GM15510 (cell line): ENCODE measurements around the gene ASPSCR1.

ENCODE experiments used
- POLR2A ChIP-seq: IDR thresholded peaks from 3 replicates; pipeline ENCODE4 v1.6.1; 2011; ENCODE audit warnings: borderline replicate concordance; ENCODE audit not compliant: insufficient read length; ENCODE audit errors: extremely low read depth

The ASPSCR1 gene, protein sequence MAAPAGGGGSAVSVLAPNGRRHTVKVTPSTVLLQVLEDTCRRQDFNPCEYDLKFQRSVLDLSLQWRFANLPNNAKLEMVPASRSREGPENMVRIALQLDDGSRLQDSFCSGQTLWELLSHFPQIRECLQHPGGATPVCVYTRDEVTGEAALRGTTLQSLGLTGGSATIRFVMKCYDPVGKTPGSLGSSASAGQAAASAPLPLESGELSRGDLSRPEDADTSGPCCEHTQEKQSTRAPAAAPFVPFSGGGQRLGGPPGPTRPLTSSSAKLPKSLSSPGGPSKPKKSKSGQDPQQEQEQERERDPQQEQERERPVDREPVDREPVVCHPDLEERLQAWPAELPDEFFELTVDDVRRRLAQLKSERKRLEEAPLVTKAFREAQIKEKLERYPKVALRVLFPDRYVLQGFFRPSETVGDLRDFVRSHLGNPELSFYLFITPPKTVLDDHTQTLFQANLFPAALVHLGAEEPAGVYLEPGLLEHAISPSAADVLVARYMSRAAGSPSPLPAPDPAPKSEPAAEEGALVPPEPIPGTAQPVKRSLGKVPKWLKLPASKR

DNA sequence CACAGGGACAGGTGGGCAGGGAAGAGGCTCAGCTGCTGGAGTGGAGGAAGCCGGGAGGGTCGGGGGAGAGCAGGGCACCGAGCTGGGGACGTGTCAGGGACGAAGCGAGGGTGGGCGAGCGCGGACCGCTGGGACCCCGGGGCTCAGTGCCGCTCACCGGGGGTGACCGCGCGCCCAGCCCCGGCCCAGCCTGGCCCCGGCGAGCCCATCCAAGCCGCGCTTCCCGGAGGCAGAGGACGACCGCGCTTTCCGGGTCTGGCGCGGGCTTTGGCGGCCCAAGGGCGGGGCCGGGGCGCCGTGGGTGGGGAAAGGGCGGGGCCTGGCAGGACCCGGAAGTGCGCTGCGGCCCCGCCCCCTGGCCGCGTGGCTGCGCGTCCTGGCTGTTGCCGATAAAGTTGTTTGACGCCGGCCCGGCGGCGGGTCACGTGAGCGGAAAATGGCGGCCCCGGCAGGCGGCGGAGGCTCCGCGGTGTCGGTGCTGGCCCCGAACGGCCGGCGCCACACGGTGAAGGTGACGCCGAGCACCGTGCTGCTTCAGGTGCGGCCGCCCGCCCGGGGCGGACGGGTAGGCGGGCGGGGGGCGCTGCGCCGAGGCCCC lies at the start of gene ASPSCR1:
Gene ASPSCR1 (plus strand): TSS at position 419 of the 598 bp plus-strand sequence. CDS start 18 bp downstream, at position 437.
- TF ChIP-seq POLR2A: peak; percentile 97

DNA sequence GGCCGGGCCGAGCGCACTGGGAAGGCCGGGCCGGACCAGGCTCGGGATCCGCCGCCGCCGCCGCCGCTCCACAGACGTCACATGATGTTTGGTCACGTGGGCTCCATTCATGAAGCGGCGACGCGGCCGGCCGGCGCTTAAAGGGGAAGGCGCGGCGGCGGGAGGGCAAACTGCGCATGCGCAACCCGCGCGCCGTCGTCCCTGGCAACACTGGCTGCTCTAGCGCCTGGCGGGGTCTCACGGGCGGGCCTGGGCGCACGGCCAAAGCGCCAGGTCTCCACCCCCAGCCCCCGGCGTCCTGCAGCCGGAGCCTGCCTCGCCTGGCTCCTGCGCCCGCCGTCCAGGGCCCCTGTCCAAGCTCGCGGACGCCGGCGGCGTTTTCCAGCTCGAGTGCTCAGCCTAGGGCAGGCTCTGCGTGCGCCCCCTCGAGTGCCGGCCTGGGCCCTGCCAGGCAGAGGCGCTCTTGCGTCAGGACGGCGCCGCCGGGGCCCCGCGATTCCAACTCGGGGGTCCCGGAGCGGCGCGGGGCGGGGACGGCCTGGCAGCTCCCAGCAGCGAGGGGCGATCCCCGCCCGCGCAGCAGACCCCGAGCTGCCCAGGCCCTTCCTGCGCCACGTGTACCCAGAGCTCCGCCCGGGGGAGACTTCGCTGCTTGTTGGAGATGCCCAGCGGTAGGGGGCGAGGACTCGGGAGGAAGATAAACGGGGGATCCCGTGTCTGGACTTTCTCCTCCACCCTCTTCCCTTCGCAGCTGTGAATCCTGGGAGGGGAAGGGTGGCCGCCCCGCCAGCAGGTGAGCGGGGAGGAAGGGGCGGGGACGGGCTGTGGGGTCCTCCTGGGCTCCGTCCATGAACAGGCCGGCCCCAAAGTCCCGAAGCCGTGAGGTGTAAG lies 49.5 kb upstream of the ASPSCR1 start, which contains the start of gene MAFG:
Gene MAFG (minus strand): TSS at position 83 of the 891 bp plus-strand sequence. CDS start 4,550 bp downstream, outside the sequence.
- peak; percentile 46 for TF ChIP-seq POLR2A

DNA sequence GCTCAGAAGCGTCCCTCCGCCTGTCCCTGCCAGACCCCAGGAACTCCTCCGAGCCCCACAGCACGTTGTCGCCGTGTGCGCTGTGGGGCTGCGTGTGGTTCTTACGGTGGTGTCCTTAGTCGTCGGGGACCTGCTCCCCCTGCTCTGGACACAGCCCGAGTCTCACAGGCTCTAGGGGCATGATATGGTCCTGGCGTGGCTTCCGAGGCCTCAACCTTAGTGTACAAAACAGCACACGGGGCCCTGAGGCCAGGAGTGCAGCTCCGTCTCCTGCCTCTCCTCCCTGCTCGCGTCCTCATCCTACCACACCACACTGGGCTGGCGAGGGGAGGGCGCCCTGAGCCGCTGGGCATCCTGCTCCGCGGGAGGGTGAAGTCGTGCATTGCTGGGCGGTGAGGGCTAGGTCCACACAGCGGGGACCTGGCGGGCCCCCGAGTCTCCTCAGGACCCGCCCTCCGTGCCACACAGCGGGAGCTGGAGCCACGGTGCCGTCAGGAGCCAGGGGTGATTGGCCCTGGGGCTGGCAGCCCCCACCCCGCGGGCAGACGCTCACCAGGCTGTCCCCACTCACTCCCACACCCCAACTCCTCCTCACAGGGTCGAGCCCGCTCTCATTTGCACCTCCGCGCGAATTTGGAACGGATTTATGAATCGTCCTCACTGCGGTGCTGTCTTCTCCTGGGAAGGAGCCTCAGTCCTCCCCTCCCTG lies 48.7 kb upstream of the ASPSCR1 start:
- TF ChIP-seq POLR2A: no peak

DNA sequence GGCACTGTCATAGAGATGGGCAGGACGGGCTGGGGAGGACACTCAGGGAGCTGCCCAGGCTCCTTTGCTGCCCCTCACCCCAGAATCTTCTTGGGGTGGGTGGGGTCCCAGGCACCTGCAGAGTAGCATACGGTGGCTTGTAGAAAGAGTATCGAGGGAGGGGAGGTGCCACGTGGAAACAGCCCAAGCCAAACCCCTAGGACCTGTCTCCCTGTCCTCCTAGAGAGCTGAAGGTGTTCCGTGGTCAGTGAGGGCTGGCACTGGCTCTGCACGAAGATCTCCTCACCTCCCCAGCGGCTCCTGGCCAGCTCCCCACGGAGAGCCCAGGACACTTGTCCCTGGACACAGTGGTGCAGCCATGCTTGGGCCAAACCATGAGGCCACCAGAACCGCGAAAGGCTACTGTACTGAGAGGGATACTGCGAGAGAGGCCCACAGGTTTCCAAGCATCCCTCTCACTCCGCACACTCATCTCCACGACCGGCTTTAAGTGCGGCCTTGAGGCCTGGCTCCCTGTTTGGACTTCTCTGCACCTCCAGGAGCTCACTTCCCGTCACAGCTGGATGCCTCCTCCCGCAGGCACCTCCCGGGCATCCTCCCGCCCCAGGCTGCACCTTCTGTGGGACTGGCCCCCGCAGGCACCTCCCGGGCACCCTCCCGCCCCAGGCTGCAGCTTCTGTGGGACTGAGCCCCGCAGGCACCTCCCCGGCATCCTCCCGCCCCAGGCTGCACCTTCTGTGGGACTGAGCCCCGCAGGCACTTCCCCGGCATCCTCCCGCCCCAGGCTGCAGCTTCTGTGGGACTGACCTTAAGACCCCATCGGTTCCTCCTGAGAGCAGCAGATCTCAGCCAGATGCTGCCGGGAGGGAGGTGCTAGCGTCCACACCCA lies 47.9 kb upstream of the ASPSCR1 start:
- TF ChIP-seq POLR2A: no peak

DNA sequence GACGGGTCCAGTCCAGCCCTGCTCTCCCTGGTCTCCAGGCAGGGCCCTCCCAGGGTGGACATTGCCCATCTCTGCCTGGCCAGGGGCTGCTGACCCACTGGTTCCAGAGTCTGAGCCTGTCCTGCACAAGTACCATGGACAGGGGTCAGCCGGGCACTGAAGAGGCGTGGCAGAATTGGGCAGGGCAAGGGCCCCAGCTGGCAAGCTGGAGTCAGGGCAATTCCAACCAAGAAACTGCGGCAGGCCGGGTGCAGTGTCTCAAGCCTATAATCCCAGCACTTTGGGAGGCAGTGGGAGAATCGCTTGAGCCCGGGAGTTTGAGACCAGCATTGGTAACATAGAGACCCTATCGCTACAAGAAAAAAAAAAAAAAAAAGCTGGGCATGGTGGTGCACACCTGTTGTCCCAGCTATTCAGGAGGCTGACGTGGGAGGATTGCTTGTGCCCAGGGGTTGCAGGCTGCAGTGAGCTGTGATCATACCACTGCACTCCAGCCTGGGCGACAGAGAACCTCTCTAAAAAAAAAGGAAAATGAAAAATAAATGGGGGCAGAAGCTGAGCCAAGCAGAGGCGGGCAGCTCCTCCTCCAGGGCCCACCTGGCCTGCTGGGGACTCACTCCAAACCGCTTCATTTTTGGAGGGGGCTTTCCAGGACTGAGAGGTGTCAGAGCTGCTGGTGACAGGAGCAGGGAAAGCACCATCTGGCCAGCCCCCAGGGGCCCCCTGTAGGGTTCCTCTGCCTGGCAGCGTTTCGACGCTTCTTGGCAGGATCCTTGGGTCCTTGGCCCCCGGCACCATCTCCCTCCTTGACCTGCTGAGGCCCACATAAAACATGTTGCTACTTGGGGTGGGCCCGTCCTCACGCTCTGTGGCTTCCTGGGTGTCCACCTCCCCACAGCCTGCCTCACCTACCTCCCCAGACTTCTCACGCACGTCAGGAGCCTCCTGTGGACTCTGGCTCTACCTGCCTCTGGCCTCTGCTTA lies 47.0 kb upstream of the ASPSCR1 start:
- no peak for TF ChIP-seq POLR2A

DNA sequence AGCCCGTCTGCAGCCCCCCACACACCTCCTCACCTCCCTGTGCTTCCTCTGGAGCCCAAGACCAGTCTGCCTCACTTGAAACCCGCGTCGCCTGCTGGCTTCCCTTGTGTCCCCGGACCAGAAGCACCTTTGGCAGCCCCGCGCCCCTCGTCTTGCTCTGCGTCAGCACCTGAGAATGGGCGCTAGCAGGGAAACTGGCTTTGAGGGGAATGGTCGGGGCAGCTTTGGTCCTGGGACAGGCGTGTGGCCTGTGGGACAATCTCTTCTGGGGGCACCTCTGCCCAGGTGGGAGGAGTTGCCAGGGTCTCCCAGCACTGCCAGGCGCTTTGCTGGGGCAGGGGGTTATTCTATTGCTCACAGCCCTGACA lies 46.3 kb upstream of the ASPSCR1 start:
- TF ChIP-seq POLR2A: no peak

DNA sequence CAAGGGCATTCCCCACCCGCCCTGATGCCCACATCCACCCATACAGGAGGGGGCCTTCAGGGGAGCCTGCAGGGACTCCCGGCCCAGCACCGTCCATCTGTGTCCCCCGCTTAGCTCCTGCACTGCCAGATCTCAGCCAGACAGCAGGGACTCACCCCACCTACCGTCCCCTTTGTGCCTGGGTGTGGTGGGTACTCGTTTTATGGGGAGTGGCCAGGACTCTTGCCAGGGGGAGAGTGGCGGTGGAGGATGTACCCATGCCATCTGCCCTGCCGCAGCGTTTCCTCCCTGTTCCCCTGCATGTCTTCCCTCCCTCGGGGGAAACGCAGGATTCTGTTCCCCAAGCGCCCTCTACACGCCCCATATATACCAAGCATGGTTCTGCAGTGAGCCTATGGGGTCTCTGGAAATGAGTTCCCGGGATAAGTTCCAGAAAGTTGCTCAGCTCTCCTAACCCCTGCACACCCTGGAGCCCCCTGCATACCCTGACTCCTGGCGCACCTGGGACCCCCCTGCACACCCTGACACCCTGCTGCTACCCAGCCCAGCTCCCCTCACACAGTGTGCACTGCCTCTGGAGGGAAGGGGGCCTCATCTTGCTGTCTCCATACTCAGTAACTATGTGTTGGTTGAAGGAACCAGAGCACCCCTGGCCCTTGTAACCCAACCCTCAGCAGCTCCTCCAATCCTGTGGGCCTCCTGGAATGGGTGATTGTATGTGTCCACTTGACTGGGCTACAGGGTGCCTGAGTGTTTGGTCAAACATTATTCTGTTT lies 45.7 kb upstream of the ASPSCR1 start:
- no peak for TF ChIP-seq POLR2A

DNA sequence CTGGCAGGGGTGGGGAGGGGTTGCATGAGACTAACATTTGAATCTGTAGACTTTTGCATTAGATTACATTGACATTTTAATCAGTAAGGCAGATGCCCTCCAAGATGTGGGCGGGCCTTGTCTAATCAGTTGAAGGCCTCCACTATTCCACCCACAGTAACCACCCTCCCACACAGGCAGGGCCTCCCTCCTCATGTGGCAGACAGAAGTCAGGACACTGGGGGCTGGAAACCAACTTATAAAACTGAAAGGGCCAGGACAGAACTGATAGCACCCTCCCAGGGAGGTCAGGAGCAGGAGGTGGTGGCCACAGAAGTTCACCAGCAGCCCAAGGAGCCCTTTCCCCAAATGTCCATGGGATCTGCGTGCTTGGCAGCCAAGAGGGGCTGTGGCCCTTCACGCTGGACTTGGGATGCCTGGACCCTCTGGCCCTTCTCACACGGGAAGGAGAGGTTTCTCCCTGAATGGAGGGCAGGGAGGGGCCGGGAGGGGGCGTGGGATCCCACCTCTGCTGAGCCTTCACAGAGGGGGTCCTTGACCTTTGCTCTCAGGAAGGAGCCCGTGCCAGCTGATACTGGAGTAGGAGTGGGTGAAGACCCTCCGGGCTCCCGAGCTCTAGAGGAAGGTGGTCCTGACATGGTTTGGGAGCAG lies 45.0 kb upstream of the ASPSCR1 start:
- no peak for TF ChIP-seq POLR2A

DNA sequence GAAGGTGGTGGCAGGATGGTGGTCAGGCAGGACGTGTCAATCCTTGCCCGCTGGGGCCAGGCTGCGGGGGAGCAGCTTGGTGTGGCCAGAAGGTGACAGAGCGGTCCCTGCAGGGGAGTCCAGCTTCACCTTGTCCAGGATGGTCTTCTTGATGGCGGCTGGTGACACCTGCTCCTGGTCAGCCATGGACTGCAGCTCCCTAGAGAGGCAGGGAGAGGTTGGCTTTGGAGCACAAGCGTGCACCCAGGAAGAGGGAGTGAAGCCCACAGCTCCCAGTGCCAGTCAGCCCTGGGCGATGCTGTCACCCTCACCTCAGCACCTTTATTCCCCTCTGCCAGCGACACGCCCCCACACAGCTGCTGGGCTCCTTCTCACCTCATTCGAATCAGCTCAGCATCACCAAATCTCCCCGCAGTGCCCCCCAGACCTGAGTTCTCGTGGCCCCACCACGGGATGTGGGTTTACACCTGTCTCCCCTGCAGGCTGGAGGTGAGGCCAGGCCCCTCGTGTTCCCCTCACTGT lies 44.2 kb upstream of the ASPSCR1 start:
- peak; percentile 11 for TF ChIP-seq POLR2A

DNA sequence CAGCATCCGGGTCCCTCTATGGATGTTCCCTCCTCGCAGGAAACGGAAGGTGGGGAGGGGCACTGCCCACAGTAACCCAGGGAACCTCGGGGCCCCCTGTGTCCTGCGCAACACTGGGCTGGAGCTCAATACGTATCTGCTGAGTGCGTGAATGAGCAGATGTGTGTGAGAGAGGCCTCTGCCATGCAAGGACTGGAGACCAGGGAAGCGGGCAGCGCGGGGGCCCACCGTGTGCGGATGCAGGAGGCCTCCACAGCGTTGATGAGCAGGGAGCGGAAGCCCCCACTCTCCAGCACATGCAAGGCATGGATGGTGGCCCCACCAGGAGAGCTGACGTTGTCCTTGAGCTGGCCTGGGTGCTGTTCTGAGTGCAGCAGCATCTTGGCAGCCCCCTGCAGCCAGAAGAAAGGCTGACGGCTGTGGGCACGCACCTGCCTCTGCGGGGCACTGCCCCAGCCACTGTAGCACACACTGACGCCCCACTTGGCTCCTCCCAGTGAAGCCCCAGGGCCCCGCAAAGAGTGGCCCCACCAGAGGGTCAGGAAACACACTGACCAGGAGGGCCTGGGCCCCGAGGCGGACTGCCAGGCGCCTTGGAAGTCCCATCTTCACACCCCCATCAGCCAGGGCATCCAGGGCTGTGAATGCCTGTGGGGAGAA lies 43.2 kb upstream of the ASPSCR1 start:
- TF ChIP-seq POLR2A: no peak
